ENCODE data around the gene GTPBP3. TPM values are rescaled to one million over a fixed set of nuclear protein-coding genes. Genes with fewer than 3 reads are reported as not detected.

The GTPBP3 gene
- total and polyA plus RNA-seq, 2 of the 8 experiments (the other 6 are each of a cell fraction or from before 2014, with no cell fraction given), result 30.4 to 56.0 TPM

- peaks cover 8 to 32% of the 10 kb centered on the region in 2 experiments; a peak in 3 of 4 replicates for H3K79me2 ChIP-seq (ENCODE audit: control insufficient read depth in 1 of 2, insufficient read depth in 2 of 2, low read length in 2 of 2)
- no peak overlapping the region for H3K9ac ChIP-seq (replicated peaks in 1 of 4; ENCODE audit: extremely low read depth in 1 of 4, low read depth in 3 of 4, low read length in 3 of 4)
- POLR2A ChIA-PET (ENCODE audit: partially characterized antibody), result interaction anchor here (1.2 to 18.5 kb wide), 3 partner anchors 8 to 21 kb away, joined by 5 to 329 read pairs (median 9); partner anchors contain the start of gene ANO8
- H3K4me2 ChIP-seq (ENCODE audit: insufficient read depth in 1 of 2, low read depth in 2 of 2, low read length in 2 of 2), result no peak overlapping the region
- H4K91ac ChIP-seq (replicated peaks; ENCODE audit: insufficient read length, low read length), result no peak overlapping the region
- no peak overlapping the region for H3K23ac ChIP-seq (ENCODE audit: insufficient read length)
- TF ChIP-seq POLR2A (IDR thresholded peaks at IDR 0.05; ENCODE audit: control extremely low read depth in 1 of 2, low read depth in 2 of 2, low read length in 2 of 2) (no peak), SIN3A (conservative IDR thresholded peaks at IDR 0.05 in 1 of 2, IDR thresholded peaks at IDR 0.05 in 1 of 2; ENCODE audit: low read depth in 1 of 2, low read length in 2 of 2) (no peak), NANOG (IDR thresholded peaks at IDR 0.05; ENCODE audit: insufficient read depth, low read depth, low read length, poor library complexity, severe bottlenecking) (no peak), POU5F1 (IDR thresholded peaks at IDR 0.05; ENCODE audit: low read depth, low read length) (no peak), KDM1A (IDR thresholded peaks at IDR 0.05; ENCODE audit: borderline replicate concordance, low read length) (no peak), NRF1 (IDR thresholded peaks at IDR 0.05; ENCODE audit: low read depth, low read length) (no peak), TAF1 (IDR thresholded peaks at IDR 0.05; ENCODE audit: low read depth, low read length) (no peak)
- H3K23me2 ChIP-seq (ENCODE audit: low read depth, low read length), result peaks cover 5% of the 10 kb centered on the region
- no peak overlapping the region for H3K4ac ChIP-seq (replicated peaks; ENCODE audit: insufficient read length, low read depth, low read length)
- no peak overlapping the region for H3K27ac ChIP-seq (ENCODE audit: low read depth, low read length)
- H3K36me3 ChIP-seq (ENCODE audit: control insufficient read depth in 2 of 4, insufficient read depth in 4 of 4, low read length in 3 of 4), result peaks cover 4 to 21% (median 12%) of the 10 kb centered on the region in 4 experiments
- peaks cover 21% of the 10 kb centered on the region for H3K79me1 ChIP-seq (ENCODE audit: low read depth, low read length)
- no peak overlapping the region for H3K56ac ChIP-seq (replicated peaks; ENCODE audit: insufficient read length, low read depth, low read length)
- no peak overlapping the region for H2AFZ ChIP-seq (ENCODE audit: low read length)
- peaks cover 0 to 14% of the 10 kb centered on the region in 2 experiments for H4K20me1 ChIP-seq (replicated peaks in 1 of 2; ENCODE audit: control insufficient read depth in 1 of 2, insufficient read depth in 2 of 2, low read length in 2 of 2)
- H3K4me1 ChIP-seq (replicated peaks in 1 of 4; ENCODE audit: control insufficient read depth in 3 of 4, insufficient read depth in 4 of 4, low read length in 3 of 4), result peaks cover 2 to 13% (median 5%) of the 10 kb centered on the region in 4 experiments; a peak in 5 of 7 replicates
- H2BK120ac ChIP-seq (replicated peaks; ENCODE audit: low read depth, low read length), result no peak overlapping the region
- CTCF ChIA-PET (ENCODE audit: partially characterized antibody), result interaction anchor here (1.6 kb wide), 1 partner anchor 8 kb away, joined by 4 read pairs; no protein-coding TSS in a partner anchor
- no peak overlapping the region for H3K18ac ChIP-seq (ENCODE audit: extremely low read depth, low read length)
- 94% methylated on average over 19 of the region's 19 CpGs; no CpG with 5 or more reads in 1 of the 2 experiments for WGBS, 2 experiments (ENCODE audit: extremely low coverage in 1 of 2, insufficient coverage in 1 of 2, insufficient read length in 1 of 2, insufficient replicate concordance in 2 of 2, low coverage in 1 of 2, low lambda C conversion rate in 2 of 2, missing lambda C conversion rate in 1 of 2)
- no peak overlapping the region for H2BK5ac ChIP-seq (ENCODE audit: low read depth, low read length)
- H2BK20ac ChIP-seq (ENCODE audit: low read length), result no peak overlapping the region
- FAIRE-seq (no peak), DNase-seq (ENCODE audit: low read depth in 1 of 2, low spot score in 2 of 2) (no peak)
- no peaks in the 10 kb centered on the region for H3K27me3 ChIP-seq (replicated peaks in 1 of 4; ENCODE audit: control insufficient read depth in 3 of 4, extremely low read depth in 1 of 4, insufficient read depth in 3 of 4, low read length in 3 of 4)
- no peak overlapping the region for H2AK5ac ChIP-seq (ENCODE audit: low read depth, low read length)
- no peak overlapping the region for H2BK12ac ChIP-seq (ENCODE audit: low read depth, low read length)
- no peak overlapping the region for H4K5ac ChIP-seq (ENCODE audit: insufficient read length, low read depth, low read length)
- no peak overlapping the region for H4K8ac ChIP-seq (ENCODE audit: extremely low read depth, insufficient read depth, low read length)
- no peak overlapping the region for H3K14ac ChIP-seq (ENCODE audit: insufficient read length)
- no peak overlapping the region for H3K4me3 ChIP-seq (ENCODE audit: extremely low read depth in 1 of 4, insufficient read depth in 2 of 4, low read depth in 3 of 4, low read length in 4 of 4)
- H3K9me3 ChIP-seq (ENCODE audit: insufficient read depth in 2 of 2, low read depth in 1 of 2, low read length in 1 of 2), result no peaks in the 10 kb centered on the region
- no peak overlapping the region for H2BK15ac ChIP-seq (ENCODE audit: low read length)
These were observed 23.3 kb upstream of the GTPBP3 start for GRCh38 chr19:17314007-17314593.
